ENCODE data around the gene ARHGAP24.

The ARHGAP24 gene

DNA sequence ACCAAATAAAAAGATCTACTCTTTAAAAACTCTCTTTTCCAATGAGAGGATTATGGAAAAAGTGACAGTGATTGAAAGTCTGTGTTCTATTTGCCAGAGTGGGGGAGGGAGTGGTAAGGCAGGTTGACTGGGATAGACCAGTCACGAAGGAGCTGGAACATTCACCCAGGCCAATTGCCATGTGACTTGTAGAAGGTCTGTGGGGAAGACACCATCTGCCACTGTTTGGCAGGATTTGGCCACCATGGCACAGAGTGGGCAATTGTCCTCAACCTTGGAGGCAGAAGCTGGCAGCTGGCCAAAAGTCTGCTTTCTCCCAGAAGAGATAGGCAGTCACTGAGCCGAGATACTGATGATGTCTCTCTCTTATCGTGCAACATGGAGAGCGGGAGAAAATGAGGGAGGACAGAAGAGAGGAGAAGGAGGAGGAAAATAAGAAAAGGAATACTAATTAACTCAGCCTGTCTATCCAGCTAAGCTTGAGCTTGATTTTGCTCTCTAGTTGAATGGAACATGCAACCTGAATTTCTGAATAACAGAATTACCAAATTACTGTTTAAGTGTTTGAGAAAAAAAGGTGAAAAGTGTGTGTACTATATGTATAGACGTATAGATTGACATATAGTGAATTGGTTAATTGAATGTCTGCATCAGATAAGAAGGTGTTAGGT lies 267.1 kb downstream of the ARHGAP24 start:
- ChIA-PET CTCF (no interaction called here), POLR2A (no interaction called here)
- no peak for DNase-seq (ENCODE audit: extremely low spot score)
- TF ChIP-seq ELF4 (IDR thresholded peaks at IDR 0.05) = no peak
- no peak for TF ChIP-seq FOXA1 (IDR thresholded peaks at IDR 0.05)
- TF ChIP-seq LEF1 (IDR thresholded peaks at IDR 0.05; ENCODE audit: borderline replicate concordance) = no peak
- no peak for TF ChIP-seq SP1 (IDR thresholded peaks at IDR 0.05)

DNA sequence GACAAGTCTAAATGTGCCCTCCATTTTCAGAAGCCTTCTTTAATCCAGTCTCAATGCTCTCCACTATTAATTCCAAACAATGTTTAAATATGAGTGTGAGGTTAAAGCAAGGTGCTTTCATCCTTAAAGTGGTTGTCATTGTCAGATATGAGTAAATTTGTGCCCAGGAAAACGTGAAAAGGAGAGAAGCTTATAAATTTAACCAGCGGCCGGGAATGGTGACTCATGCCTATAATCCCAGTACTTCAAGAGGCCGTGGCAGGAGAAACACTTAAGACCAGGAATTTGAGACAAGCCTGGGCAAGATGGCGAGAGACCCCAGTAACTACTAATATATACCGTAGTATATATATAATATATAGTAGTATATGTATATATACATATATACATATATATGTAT lies 270.0 kb downstream of the ARHGAP24 start:
- TF ChIP-seq FOXA1 (IDR thresholded peaks at IDR 0.05) (no peak), ZNF384 (IDR thresholded peaks at IDR 0.05) (no peak), SUZ12 (IDR thresholded peaks at IDR 0.05) (no peak)
- ChIA-PET POLR2A (interaction anchor here (1.5 kb wide), 1 partner anchor 270 kb away, joined by 5 read pairs; the partner anchor contains the start of gene ARHGAP24), CTCF (interaction anchor here (0.6 to 0.8 kb wide), 2 partner anchors 96 to 327 kb away, joined by 3 read pairs; no protein-coding TSS in a partner anchor)
- peak; percentile 9 for DNase-seq (ENCODE audit: extremely low spot score)

- no peak for TF ChIP-seq FOXA1 (IDR thresholded peaks at IDR 0.05)
- no peak for TF ChIP-seq LEF1 (IDR thresholded peaks at IDR 0.05; ENCODE audit: borderline replicate concordance)
- no peak for TF ChIP-seq ZNF384 (IDR thresholded peaks at IDR 0.05)
- TF ChIP-seq SP1 (IDR thresholded peaks at IDR 0.05) = no peak
- no peak for TF ChIP-seq SUZ12 (IDR thresholded peaks at IDR 0.05)
- TF ChIP-seq PKNOX1 (IDR thresholded peaks at IDR 0.05) = no peak
- no peak for TF ChIP-seq BHLHE40 (IDR thresholded peaks at IDR 0.05; ENCODE audit: borderline replicate concordance)
- TF ChIP-seq ARNT (IDR thresholded peaks at IDR 0.05) = no peak
- TF ChIP-seq FOXM1 (IDR thresholded peaks at IDR 0.05; ENCODE audit: borderline replicate concordance) = no peak
- no peak for TF ChIP-seq ELF4 (IDR thresholded peaks at IDR 0.05)
- TF ChIP-seq CTBP1 (IDR thresholded peaks at IDR 0.05; ENCODE audit: borderline replicate concordance) = no peak
- TF ChIP-seq NFRKB (IDR thresholded peaks at IDR 0.05) = no peak
- TF ChIP-seq FOXK2 (IDR thresholded peaks at IDR 0.05) = no peak
- TF ChIP-seq L3MBTL2 (conservative IDR thresholded peaks at IDR 0.05) = no peak
- TF ChIP-seq TARDBP (IDR thresholded peaks at IDR 0.05) = no peak
- TF ChIP-seq HDGF (IDR thresholded peaks at IDR 0.05; ENCODE audit: borderline replicate concordance) = no peak
- ChIA-PET CTCF (interaction anchor here (0.7 kb wide), 1 partner anchor 284 kb away, joined by 3 read pairs; no protein-coding TSS in a partner anchor), POLR2A (no interaction called here)
- no peak for DNase-seq (ENCODE audit: extremely low spot score)
Observed at GRCh38 chr4:85745939-85746338, 271.0 kb downstream of the ARHGAP24 start.

DNA sequence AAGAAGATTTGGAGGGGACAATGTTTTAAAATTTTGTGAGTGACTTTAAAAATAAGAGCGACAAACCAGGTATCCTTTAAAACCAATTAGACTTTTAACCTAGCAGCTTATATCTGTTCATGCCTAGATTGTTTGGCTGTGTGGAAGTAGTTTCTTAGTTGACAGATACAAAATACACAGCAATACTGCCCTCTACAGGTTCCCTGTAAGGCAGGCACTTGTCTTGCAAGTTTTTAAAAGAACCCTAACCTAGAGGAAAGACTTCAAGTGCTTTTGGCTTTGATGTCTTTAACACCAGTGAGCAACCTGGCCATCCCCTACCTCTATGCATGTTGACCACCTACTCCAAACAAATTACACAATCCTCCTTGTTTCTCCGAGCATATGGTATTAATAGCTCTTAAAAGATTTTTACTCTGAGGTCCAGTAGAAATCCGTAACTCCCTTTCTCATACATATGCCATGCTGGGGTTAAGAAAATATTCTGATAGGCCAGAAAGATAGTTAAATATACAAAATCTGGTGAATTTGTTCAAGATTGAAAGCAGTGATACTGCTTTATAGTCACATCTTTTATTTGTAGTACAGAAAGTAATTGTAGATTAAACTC lies 273.0 kb downstream of the ARHGAP24 start:
- TF ChIP-seq ZNF384 (IDR thresholded peaks at IDR 0.05) = no peak
- TF ChIP-seq BHLHE40 (IDR thresholded peaks at IDR 0.05; ENCODE audit: borderline replicate concordance) = no peak
- no peak for TF ChIP-seq LEF1 (IDR thresholded peaks at IDR 0.05; ENCODE audit: borderline replicate concordance)
- TF ChIP-seq ARNT (IDR thresholded peaks at IDR 0.05) = no peak
- no peak for TF ChIP-seq SUZ12 (IDR thresholded peaks at IDR 0.05)
- no peak for TF ChIP-seq CTBP1 (IDR thresholded peaks at IDR 0.05; ENCODE audit: borderline replicate concordance)
- ChIA-PET CTCF (interaction anchor here (0.6 to 1.5 kb wide), 11 partner anchors 31 to 706 kb away, joined by 3 to 7 read pairs (median 3); partner anchors contain the start of gene ARHGAP24), POLR2A (interaction anchor here (0.8 kb wide), 1 partner anchor 273 kb away, joined by 3 read pairs; the partner anchor contains the start of gene ARHGAP24)
- DNase-seq (ENCODE audit: extremely low spot score) = peak; percentile 39

DNA sequence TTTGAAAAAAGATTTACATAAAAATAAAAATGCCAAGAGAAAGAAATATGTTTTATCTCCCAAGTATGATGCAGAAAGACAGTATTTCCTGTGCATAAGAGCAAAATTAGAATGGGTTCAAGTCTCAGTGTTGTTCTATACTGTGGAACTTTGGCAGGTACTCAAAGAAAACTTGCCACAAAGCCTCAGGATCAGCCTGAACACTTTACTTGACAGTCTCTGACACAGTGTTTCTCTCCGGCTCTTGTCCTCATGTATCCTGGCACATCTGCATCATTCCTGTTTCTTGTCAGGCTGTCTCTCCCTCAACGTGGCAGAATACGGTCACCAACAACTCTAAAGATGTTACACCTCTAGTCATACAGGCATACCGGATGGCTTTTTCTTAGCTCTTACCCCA lies 273.7 kb downstream of the ARHGAP24 start:
- CTCF ChIA-PET = interaction anchor here (0.7 to 1.3 kb wide), 3 partner anchors 331 to 601 kb away, joined by 3 to 5 read pairs (median 4); no protein-coding TSS in a partner anchor

GRCh38 chr4:85751866-85752265 lies 276.9 kb downstream of the ARHGAP24 start:
- no peak for DNase-seq (ENCODE audit: extremely low spot score)
- TF ChIP-seq LEF1 (IDR thresholded peaks at IDR 0.05; ENCODE audit: borderline replicate concordance) = no peak
- TF ChIP-seq L3MBTL2 (conservative IDR thresholded peaks at IDR 0.05) = no peak
- TF ChIP-seq CTBP1 (IDR thresholded peaks at IDR 0.05; ENCODE audit: borderline replicate concordance) = no peak
- TF ChIP-seq HDGF (IDR thresholded peaks at IDR 0.05; ENCODE audit: borderline replicate concordance) = no peak
- TF ChIP-seq FOXA1 (IDR thresholded peaks at IDR 0.05) = no peak
- TF ChIP-seq ZNF384 (IDR thresholded peaks at IDR 0.05) = no peak
- no peak for TF ChIP-seq BHLHE40 (IDR thresholded peaks at IDR 0.05; ENCODE audit: borderline replicate concordance)
- no peak for TF ChIP-seq PKNOX1 (IDR thresholded peaks at IDR 0.05)
- no peak for TF ChIP-seq ARNT (IDR thresholded peaks at IDR 0.05)
- no peak for TF ChIP-seq ELF4 (IDR thresholded peaks at IDR 0.05)
- no peak for TF ChIP-seq FOXM1 (IDR thresholded peaks at IDR 0.05; ENCODE audit: borderline replicate concordance)
- POLR2A ChIA-PET = no interaction called here
- CTCF ChIA-PET = no interaction called here

More for the DNA sequence above, 273.7 kb downstream of the ARHGAP24 start:
- TF ChIP-seq SP1 (IDR thresholded peaks at IDR 0.05) (no peak), FOXA1 (IDR thresholded peaks at IDR 0.05) (no peak), HDGF (IDR thresholded peaks at IDR 0.05; ENCODE audit: borderline replicate concordance) (no peak), ZNF384 (IDR thresholded peaks at IDR 0.05) (no peak), CTBP1 (IDR thresholded peaks at IDR 0.05; ENCODE audit: borderline replicate concordance) (no peak), SUZ12 (IDR thresholded peaks at IDR 0.05) (no peak), NFRKB (IDR thresholded peaks at IDR 0.05) (no peak), ARNT (IDR thresholded peaks at IDR 0.05) (no peak), LEF1 (IDR thresholded peaks at IDR 0.05; ENCODE audit: borderline replicate concordance) (no peak), BHLHE40 (IDR thresholded peaks at IDR 0.05; ENCODE audit: borderline replicate concordance) (no peak), FOXM1 (IDR thresholded peaks at IDR 0.05; ENCODE audit: borderline replicate concordance) (no peak), TARDBP (IDR thresholded peaks at IDR 0.05) (no peak), PKNOX1 (IDR thresholded peaks at IDR 0.05) (no peak), L3MBTL2 (conservative IDR thresholded peaks at IDR 0.05) (no peak), ELF4 (IDR thresholded peaks at IDR 0.05) (no peak), FOXK2 (IDR thresholded peaks at IDR 0.05) (no peak)
- no peak for DNase-seq (ENCODE audit: extremely low spot score)
- POLR2A ChIA-PET = no interaction called here
